Measurements from ENCODE around the gene HAUS6.

GRCh38 chr9:19138084-19138483 lies 35.4 kb upstream of the HAUS6 start:
- TF ChIP-seq CTCF (IDR thresholded peaks at IDR 0.05; ENCODE audit: low read length) (no peak), EZH2phosphoT487 (IDR thresholded peaks at IDR 0.05; ENCODE audit: low read length) (no peak)
